ENCODE measurements around the gene LBHD2.

The LBHD2 gene

GRCh38 chr14:103066399-103066798 is 17.6 kb upstream of the LBHD2 start:
- no peak for DNase-seq (ENCODE audit: extremely low spot score)
- POLR2A ChIA-PET = no interaction called here
- TF ChIP-seq CTCF (IDR thresholded peaks at IDR 0.05; ENCODE audit: control extremely low read depth, extremely low read depth, low read depth, missing control alignments) = no peak
- CTCF ChIA-PET = interaction anchor here (1.2 kb wide), 1 partner anchor 12 kb away, joined by 4 read pairs; no protein-coding TSS in a partner anchor

GRCh38 chr14:103067231-103067954 is 16.6 kb upstream of the LBHD2 start:
- CTCF ChIA-PET = no interaction called here
- POLR2A ChIA-PET = no interaction called here
- no peak for DNase-seq (ENCODE audit: extremely low spot score)
- no peak for TF ChIP-seq CTCF (IDR thresholded peaks at IDR 0.05; ENCODE audit: control extremely low read depth, extremely low read depth, low read depth, missing control alignments)

GRCh38 chr14:103068351-103069073 is 15.5 kb upstream of the LBHD2 start:
- no peak for DNase-seq (ENCODE audit: extremely low spot score)
- CTCF ChIA-PET = interaction anchor here (1.1 to 1.6 kb wide), 3 partner anchors 9 to 374 kb away, joined by 3 to 4 read pairs (median 3); no protein-coding TSS in a partner anchor
- POLR2A ChIA-PET = no interaction called here
- TF ChIP-seq CTCF (IDR thresholded peaks at IDR 0.05; ENCODE audit: control extremely low read depth, extremely low read depth, low read depth, missing control alignments) = no peak

GRCh38 chr14:103070263-103070885 is 13.6 kb upstream of the LBHD2 start:
- DNase-seq (ENCODE audit: extremely low spot score) = no peak
- TF ChIP-seq CTCF (IDR thresholded peaks at IDR 0.05; ENCODE audit: control extremely low read depth, extremely low read depth, low read depth, missing control alignments) = no peak
- ChIA-PET POLR2A (no interaction called here), CTCF (interaction anchor here (1.0 kb wide), 1 partner anchor 376 kb away, joined by 3 read pairs; no protein-coding TSS in a partner anchor)

GRCh38 chr14:103070971-103071542 is 13.0 kb upstream of the LBHD2 start:
- no peak for DNase-seq (ENCODE audit: extremely low spot score)
- TF ChIP-seq CTCF (IDR thresholded peaks at IDR 0.05; ENCODE audit: control extremely low read depth, extremely low read depth, low read depth, missing control alignments) = no peak
- ChIA-PET CTCF (interaction anchor here (1.0 kb wide), 1 partner anchor 376 kb away, joined by 3 read pairs; no protein-coding TSS in a partner anchor), POLR2A (no interaction called here)

GRCh38 chr14:103071544-103072251 is 12.3 kb upstream of the LBHD2 start:
- no peak for TF ChIP-seq CTCF (IDR thresholded peaks at IDR 0.05; ENCODE audit: control extremely low read depth, extremely low read depth, low read depth, missing control alignments)
- DNase-seq (ENCODE audit: extremely low spot score) = no peak
- ChIA-PET CTCF (no interaction called here), POLR2A (no interaction called here)

Measured in GM10248 (cell line).